Subcutaneous abdominal adipose tissue (tissue), 5 donors: ENCODE data around the gene PTPRO.

Source experiments
- H3K27ac ChIP-seq: one replicate; pipeline ENCODE4 v1.7.0; 2013; ENCODE audit warnings: low read depth, mild to moderate bottlenecking, inconsistent platforms, low read length, moderate library complexity
- H3K27me3 ChIP-seq, 5 donors: one replicate each; pipeline ENCODE4 v1.7.0; 2013; ENCODE audit warnings: low read length in 5 of 5, inconsistent platforms in 1 of 5; ENCODE audit not compliant: control insufficient read depth in 5 of 5, insufficient read depth in 4 of 5
- H3K36me3 ChIP-seq, 5 donors: one replicate each; pipeline ENCODE4 v1.7.0; 2013; ENCODE audit warnings: low read length in 5 of 5; ENCODE audit not compliant: control insufficient read depth in 5 of 5, insufficient read depth in 5 of 5
- H3K4me1 ChIP-seq, 5 donors: one replicate each; pipeline ENCODE4 v1.7.0; 2013; ENCODE audit warnings: low read length in 5 of 5, mild to moderate bottlenecking in 3 of 5, moderate library complexity in 1 of 5; ENCODE audit not compliant: control insufficient read depth in 5 of 5, insufficient read depth in 5 of 5
- H3K4me3 ChIP-seq, 5 donors: one replicate each; pipeline ENCODE4 v1.7.0; 2013; ENCODE audit warnings: low read length in 5 of 5, low read depth in 1 of 5
- H3K9ac ChIP-seq, 5 donors: one replicate each; pipeline ENCODE4 v1.7.0; 2013; ENCODE audit warnings: low read length in 5 of 5, mild to moderate bottlenecking in 4 of 5, moderate library complexity in 3 of 5
- H3K9me3 ChIP-seq, 5 donors: one replicate each; pipeline ENCODE4 v1.7.0; 2013; ENCODE audit warnings: low read length in 5 of 5; ENCODE audit not compliant: control insufficient read depth in 5 of 5
- donor health status: healthy.
- donor health status: healthy.
- donor health status: healthy.
- donor health status: healthy.
- donor health status: healthy.

PTPRO gene

DNA sequence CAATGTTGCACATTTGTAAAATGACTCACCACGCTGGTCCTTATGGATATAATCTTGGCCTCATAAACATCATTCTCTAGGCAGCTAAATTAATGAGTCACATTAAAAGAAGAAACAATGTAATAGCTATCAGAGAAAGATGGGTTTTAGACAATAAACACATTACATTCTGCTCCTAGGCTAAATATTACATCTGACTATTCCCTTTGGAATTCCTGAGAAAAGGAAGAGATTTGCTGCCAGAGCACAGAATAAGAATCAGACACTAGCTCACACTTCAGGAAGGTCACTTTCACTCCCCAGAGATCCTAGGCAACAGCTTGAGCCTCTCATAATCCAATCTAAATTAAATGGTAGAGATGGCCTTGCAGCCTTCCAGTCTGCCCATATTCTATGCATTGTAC, 218.2 kb downstream of the PTPRO start:
- peaks cover 0 to 4% (median 0%) of the 10 kb centered on the region in 5 donors for H3K4me1 ChIP-seq
- H3K9me3 ChIP-seq, result no peaks in the 10 kb centered on the region
- H3K27ac ChIP-seq, result no peak overlapping the region
- no peak overlapping the region for H3K9ac ChIP-seq
- H3K36me3 ChIP-seq, result no peaks in the 10 kb centered on the region
- no peaks in the 10 kb centered on the region for H3K27me3 ChIP-seq
- H3K4me3 ChIP-seq, result no peak overlapping the region

DNA sequence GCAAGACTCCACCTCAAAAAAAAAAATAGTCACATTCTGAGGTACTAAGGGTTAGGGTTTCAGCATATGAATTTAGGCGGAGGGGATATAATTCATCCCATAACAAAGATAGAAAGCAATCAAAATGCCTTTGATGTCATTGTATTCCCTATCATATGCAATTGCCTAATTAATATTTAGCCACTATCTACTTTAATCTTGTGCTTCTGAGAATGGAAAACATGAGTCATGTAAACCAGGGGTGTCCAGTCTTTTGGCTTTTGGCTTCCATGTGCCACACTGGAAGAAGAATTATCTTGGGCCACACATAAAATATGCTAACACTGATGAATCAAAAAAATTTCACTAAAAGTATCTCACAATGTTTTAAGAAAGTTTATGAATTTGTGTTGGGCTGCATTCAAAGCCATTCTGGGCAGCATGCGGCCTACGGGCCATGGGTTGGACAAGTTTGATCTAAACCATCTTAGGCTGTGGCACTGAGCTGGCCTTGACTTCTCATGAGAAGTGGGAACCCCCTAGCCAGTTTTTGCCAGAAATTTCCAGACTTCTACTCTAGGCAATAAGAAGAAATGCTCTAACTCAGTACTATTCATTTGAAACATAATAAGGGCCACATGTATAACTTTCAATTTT, 219.8 kb downstream of the PTPRO start:
- Histone ChIP-seq H3K4me1 (peaks cover 0 to 4% (median 0%) of the 10 kb centered on the region in 5 donors), H3K36me3 (no peaks in the 10 kb centered on the region), H3K9ac (no peak overlapping the region), H3K27me3 (no peaks in the 10 kb centered on the region), H3K9me3 (no peaks in the 10 kb centered on the region), H3K27ac (no peak overlapping the region), H3K4me3 (no peak overlapping the region)

DNA sequence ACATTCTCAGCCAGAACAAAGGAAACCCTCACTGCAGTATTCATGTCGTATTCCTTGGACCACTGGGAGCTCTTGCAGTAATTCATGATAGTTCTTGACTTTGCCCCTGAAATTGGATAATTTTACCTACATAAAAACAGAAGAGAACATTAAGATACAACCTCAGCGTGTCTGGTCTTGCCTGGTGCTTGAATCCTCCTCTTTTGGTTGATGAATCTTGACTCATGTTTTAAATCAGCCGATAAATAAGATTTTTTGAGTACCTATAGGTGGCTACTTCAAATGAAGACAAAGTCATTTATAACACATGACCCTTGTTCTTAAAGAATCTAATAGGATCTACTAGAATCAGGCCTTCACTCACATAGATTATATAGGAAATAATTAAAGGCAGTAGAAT, 221.0 kb downstream of the PTPRO start:
- Histone ChIP-seq H3K4me1 (peaks cover 0 to 4% (median 0%) of the 10 kb centered on the region in 5 donors), H3K27ac (no peak overlapping the region), H3K27me3 (no peaks in the 10 kb centered on the region), H3K36me3 (no peaks in the 10 kb centered on the region), H3K4me3 (no peak overlapping the region), H3K9me3 (no peaks in the 10 kb centered on the region), H3K9ac (no peak overlapping the region)

DNA sequence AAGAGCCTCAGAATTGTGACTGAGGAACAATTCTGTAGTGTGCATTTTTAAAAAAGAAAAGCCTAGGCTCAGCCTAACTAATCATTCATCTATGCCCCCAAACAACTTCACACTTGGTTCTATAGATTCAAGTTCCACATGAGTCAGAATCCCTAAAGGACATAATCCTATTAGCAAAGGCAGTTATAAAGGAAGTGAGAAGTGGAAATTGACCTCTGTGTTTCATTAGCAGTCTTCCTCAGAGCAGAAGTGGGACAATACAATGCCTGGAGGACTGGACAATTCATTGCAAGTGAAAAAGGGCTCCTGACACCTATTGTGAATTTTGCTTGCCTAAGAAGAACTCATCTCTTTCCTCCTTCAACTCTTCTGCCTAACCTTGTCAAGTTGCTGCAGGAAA, 222.3 kb downstream of the PTPRO start:
- Histone ChIP-seq H3K27ac (no peak overlapping the region), H3K36me3 (no peaks in the 10 kb centered on the region), H3K27me3 (no peaks in the 10 kb centered on the region), H3K4me3 (no peak overlapping the region), H3K4me1 (peaks cover 0 to 4% (median 0%) of the 10 kb centered on the region in 5 donors), H3K9me3 (no peaks in the 10 kb centered on the region), H3K9ac (no peak overlapping the region)

DNA sequence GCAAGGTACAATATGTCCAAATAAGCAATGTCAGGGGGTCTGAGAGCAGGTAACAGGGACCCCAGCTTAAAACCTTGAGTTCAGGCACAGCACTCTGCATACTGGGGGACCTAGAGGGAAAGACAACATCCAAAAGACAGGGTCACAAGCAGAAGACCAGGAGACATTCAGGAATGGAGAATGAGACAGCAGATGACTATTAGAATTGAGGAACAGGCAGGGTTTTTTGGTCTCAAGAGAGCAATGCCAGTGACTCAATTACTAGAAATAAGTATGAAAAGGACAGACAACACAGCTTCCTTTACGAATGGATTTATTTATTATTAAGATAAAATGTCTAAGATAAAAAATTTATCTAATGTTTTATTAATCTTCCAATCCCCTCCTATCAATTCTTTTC, 223.0 kb downstream of the PTPRO start:
- Histone ChIP-seq H3K36me3 (no peaks in the 10 kb centered on the region), H3K9me3 (no peaks in the 10 kb centered on the region), H3K27me3 (no peaks in the 10 kb centered on the region), H3K4me3 (no peak overlapping the region), H3K9ac (no peak overlapping the region), H3K27ac (no peak overlapping the region), H3K4me1 (peaks cover 0 to 4% (median 0%) of the 10 kb centered on the region in 5 donors)

DNA sequence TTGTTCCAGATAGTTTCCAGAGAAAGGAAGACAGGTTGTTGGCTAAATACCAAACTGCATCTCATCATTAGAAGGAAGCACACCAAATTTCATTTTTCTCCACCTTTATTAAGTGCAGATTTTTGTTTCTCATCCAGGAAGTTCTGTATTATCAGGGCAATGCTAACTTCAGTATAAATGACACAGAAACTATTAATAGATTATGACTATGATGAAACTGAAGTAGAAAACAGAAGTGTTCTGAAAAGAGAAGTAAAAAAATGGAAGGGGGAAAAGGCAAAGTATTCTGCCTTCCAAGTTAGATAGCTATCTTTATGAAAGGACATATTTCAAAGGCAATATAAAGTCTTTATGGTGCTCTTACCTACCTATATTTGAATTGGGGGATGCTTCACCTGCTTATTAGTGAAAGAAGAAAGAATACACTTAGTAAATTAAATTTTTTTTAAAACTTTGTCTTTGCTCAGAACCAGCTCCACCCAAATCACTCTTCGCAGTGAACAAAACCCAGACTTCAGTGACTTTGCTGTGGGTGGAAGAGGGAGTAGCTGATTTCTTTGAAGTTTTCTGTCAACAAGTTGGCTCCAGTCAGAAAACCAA, 223.9 kb downstream of the PTPRO start:
- H3K9me3 ChIP-seq, result no peaks in the 10 kb centered on the region
- H3K27me3 ChIP-seq, result no peaks in the 10 kb centered on the region
- peak overlapping the region in 1 of 5 donors; percentile 4 for H3K4me3 ChIP-seq
- no peak overlapping the region for H3K27ac ChIP-seq
- H3K4me1 ChIP-seq, result peaks cover 0 to 4% (median 0%) of the 10 kb centered on the region in 5 donors
- H3K36me3 ChIP-seq, result no peaks in the 10 kb centered on the region
- H3K9ac ChIP-seq, result peak overlapping the region in 1 of 5 donors; percentile 16

DNA sequence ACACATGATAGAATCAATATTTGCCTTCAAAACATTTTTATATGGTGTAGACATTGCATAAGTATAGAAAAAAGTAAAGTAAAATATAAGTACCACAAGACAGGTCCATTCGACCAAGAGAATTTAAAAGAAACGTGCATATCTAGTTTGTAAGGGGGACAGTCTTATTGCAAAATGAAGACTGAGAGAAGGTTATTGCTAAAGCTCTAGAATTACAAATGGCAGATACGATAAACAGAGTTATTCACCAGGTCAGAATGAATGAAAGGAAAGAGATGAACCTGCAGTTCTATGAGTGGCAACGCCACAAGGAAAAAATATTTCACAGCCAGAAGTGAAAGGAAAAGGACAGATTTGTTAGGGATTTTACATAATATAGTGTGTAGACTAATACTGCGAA, 224.8 kb downstream of the PTPRO start:
- Histone ChIP-seq H3K27me3 (no peaks in the 10 kb centered on the region), H3K4me1 (peaks cover 0 to 4% (median 0%) of the 10 kb centered on the region in 5 donors), H3K27ac (no peak overlapping the region), H3K4me3 (peak overlapping the region in 2 of 5 donors; percentile 7 to 25), H3K9me3 (no peaks in the 10 kb centered on the region), H3K36me3 (no peaks in the 10 kb centered on the region), H3K9ac (peak overlapping the region in 1 of 5 donors; percentile 20)

DNA sequence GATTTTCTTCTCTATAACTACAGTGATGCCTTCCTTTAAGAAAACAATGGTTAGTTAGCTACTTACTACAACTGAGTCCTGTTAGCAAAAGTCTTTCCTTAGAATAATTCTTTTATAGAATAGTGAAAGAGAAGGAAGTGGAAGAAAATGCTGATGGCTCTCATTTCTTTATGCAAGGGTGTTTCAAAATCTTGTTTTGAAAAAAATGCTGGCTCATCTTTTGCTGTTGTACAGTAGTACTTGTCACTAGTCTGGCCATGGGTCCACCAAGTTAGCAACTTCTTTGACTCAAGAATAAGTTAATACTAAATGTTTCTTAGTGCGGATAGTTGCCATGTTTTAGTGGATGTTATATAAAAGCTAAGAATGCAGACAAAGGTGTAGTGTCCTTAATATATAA, 225.4 kb downstream of the PTPRO start:
- Histone ChIP-seq H3K27me3 (no peaks in the 10 kb centered on the region), H3K4me3 (peak overlapping the region in 1 of 5 donors; percentile 25), H3K9me3 (no peaks in the 10 kb centered on the region), H3K9ac (no peak overlapping the region), H3K27ac (no peak overlapping the region), H3K4me1 (peaks cover 0 to 4% (median 0%) of the 10 kb centered on the region in 5 donors), H3K36me3 (no peaks in the 10 kb centered on the region)

DNA sequence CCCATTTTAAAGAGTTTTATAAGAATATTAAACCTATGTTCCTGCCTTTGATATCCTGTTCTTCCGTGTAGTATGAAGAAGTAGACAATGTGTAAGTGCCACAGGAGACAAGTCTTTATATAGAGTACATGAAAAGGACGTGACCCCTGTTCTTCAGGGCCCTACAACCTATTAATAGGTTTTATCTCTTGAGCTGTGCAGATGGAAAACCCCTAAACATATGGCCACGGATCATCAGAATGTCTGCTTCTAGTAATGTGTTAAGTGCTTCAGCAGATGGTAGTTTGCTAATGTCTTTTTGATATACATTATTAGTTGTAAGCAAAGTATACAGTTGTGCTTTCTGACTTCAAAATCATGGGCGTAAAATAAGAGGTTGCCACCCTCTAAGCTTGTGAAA, 228.5 kb downstream of the PTPRO start:
- no peaks in the 10 kb centered on the region for H3K4me1 ChIP-seq
- no peaks in the 10 kb centered on the region for H3K27me3 ChIP-seq
- no peaks in the 10 kb centered on the region for H3K9me3 ChIP-seq
- H3K36me3 ChIP-seq, result no peaks in the 10 kb centered on the region
- no peak overlapping the region for H3K9ac ChIP-seq
- H3K27ac ChIP-seq, result no peak overlapping the region
- no peak overlapping the region for H3K4me3 ChIP-seq

DNA sequence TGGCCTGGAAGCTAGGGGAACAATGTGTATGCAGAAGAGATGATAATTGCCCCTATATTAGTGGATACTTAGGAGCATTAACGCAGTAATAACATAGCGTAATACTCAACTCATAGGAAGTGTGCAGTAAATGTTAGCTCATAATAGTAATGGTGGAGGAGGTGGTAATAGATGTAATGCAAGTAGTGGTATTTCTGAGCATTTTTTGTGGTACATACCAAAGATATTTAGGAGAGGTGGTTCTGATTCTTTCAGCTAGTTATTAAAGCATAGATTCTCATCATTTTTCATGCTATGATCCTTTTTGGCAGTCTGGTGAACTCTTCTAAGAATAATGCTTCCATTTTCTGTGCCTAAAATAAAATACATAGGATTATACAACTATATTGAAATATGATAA, 233.1 kb downstream of the PTPRO start:
- Histone ChIP-seq H3K9me3 (no peaks in the 10 kb centered on the region), H3K27ac (no peak overlapping the region), H3K4me1 (no peaks in the 10 kb centered on the region)

More for the DNA sequence above, 233.1 kb downstream of the PTPRO start:
- Histone ChIP-seq H3K27me3 (no peaks in the 10 kb centered on the region), H3K36me3 (no peaks in the 10 kb centered on the region), H3K9ac (no peak overlapping the region), H3K4me3 (no peak overlapping the region)
